GM21526 (cell line): ENCODE measurements around the gene PCDHGA3.
"Not testable (repeated sequence)": the region's sequence is repeated elsewhere in the genome, so short reads cannot be mapped to it uniquely, and the experiment has no call there.

Source experiments
- ATAC-seq: cut with Tn5 transposase; IDR thresholded peaks from one replicate; pipeline ENCODE4 v1.9.1; 2021; ENCODE audit warnings: moderate library complexity; ENCODE audit not compliant: unreplicated experiment, low FRiP score

PCDHGA3 gene

DNA sequence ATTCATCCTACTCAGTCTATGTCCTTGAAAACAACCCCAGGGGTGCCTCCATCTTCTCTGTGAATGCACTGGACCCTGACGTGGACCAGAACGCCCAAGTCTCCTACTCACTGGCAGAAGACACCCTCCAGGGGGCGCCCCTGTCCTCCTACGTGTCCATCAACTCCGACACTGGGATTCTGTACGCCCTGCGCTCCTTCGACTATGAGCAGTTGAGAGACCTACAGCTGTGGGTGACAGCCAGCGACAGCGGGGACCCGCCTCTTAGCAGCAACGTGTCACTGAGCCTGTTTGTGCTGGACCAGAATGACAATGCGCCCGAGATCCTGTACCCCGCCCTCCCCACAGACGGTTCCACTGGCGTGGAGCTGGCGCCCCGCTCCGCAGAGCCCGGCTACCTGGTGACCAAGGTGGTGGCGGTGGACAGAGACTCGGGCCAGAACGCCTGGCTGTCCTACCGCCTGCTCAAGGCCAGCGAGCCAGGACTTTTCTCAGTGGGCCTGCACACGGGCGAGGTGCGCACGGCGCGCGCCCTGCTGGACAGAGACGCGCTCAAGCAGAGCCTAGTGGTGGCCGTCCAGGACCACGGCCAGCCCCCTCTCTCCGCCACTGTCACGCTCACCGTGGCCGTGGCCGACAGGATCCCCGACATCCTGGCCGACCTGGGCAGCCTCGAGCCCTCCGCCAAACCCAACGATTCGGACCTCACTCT lies 32.0 kb downstream of the PCDHGA3 start:
- not testable (repeated sequence) for ATAC-seq

GRCh38 chr5:141382469-141383294 lies 39.1 kb downstream of the PCDHGA3 start, which contains the start of gene PCDHGA7:
TSS of gene PCDHGA7 (plus strand) at chr5:141382742. CDS start at chr5:141382900, 158 bp downstream.
- ATAC-seq: no peak

- no peak for ATAC-seq
Measured at GRCh38 chr5:141383345-141383744, 39.7 kb downstream of the PCDHGA3 start.

GRCh38 chr5:141384471-141385267 lies 41.0 kb downstream of the PCDHGA3 start:
- no peak for ATAC-seq

DNA sequence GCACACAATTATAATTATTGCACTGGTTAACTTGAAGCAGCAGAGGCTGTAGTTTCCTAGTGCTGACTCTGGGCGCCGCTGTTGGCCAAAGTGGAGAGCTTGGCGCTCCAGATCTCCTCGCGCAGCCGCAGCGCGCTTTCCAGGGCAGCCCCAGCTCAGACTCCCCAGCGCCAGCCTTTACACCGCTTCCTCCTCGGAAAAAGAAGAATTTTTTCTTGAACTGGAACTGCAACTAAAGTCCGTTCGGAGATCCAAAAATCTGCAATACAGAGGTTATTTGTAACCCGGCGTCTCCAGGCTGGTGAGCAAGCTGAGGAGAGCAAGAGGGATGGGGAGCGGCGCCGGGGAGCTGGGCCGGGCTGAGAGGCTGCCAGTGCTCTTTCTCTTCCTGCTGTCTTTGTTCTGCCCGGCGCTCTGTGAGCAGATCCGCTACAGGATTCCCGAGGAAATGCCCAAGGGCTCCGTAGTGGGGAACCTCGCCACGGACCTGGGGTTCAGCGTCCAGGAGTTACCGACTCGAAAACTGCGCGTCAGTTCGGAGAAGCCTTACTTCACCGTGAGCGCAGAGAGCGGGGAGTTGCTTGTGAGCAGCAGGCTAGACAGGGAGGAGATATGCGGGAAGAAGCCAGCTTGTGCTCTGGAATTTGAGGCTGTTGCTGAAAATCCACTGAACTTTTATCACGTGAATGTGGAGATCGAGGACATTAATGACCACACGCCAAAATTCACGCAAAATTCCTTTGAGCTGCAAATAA lies 44.1 kb downstream of the PCDHGA3 start, which contains the start of gene PCDHGB4:
Gene PCDHGB4, plus strand, starts transcription at position 142 of the 755 bp plus-strand sequence. Its CDS starts 187 bp downstream, at position 329.
- ATAC-seq: peak; percentile 97

DNA sequence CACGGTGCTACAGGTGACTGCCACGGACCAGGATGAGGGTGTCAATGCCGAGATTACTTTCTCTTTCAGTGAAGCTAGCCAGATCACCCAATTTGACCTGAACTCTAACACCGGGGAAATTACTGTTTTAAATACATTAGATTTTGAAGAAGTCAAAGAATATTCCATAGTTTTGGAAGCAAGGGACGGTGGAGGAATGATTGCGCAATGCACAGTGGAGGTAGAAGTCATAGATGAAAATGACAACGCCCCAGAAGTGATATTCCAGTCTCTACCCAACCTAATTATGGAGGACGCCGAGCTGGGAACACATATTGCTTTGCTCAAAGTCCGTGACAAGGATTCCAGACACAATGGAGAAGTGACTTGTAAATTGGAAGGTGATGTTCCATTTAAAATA lies 45.0 kb downstream of the PCDHGA3 start:
- ATAC-seq: no peak

DNA sequence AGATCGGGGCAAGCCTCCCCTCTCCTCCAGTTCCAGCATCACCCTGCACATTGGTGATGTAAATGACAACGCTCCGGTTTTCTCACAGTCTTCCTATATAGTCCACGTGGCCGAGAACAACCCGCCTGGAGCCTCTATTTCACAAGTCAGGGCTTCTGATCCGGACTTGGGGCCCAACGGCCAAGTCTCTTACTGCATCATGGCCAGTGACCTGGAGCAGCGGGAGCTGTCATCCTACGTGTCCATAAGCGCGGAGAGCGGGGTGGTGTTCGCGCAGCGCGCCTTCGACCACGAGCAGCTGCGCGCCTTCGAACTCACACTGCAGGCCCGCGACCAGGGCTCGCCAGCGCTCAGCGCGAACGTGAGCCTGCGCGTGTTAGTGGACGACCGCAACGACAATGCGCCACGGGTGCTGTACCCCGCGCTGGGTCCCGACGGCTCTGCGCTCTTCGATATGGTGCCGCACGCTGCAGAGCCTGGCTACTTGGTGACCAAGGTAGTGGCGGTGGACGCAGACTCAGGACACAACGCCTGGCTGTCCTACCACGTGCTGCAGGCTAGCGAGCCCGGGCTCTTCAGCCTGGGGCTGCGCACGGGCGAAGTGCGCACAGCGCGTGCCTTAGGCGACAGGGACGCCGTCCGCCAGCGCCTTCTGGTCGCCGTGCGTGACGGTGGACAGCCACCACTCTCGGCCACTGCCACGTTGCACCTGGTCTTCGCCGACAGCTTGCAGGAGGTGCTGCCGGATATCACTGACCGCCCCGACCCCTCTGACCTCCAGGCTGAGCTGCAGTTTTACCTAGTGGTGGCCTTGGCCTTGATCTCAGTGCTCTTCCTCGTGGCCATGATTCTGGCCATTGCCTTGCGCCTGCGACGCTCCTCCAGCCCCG lies 45.8 kb downstream of the PCDHGA3 start:
- no peak for ATAC-seq

DNA sequence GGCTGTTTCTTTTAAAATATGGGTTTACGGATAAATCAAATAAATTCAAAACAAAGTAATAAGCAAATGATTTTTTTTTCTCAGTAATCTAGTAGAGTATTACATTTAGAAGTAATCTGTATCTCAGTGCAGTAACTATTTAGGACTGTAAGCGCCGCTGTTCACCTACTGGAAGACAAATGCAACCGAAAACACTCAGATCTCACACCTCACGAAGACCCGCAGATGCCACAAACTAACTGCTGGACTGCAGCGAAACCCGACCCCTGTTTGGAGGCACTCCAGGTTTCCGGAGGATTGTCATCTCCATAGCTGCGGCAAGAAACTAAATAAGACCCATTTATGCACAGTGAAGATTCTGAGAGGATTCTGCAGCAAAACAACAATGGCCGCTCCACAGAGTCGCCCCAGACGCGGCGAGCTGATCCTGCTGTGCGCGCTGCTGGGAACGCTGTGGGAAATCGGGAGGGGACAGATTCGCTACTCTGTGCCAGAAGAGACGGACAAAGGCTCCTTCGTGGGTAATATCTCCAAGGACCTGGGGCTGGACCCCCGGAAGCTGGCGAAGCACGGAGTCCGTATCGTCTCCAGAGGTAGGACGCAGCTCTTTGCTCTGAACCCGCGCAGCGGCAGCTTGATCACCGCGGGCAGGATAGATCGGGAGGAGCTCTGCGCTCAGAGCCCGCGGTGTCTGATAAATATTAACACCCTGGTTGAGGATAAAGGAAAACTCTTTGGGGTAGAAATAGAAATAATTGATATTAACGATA lies 49.0 kb downstream of the PCDHGA3 start, which contains the start of gene PCDHGA8:
Gene PCDHGA8, plus strand, starts transcription at position 205 of the 770 bp plus-strand sequence. Its CDS starts 181 bp downstream, at position 386.
- ATAC-seq: no peak

GRCh38 chr5:141393267-141393666 lies 49.6 kb downstream of the PCDHGA3 start:
- ATAC-seq: no peak

DNA sequence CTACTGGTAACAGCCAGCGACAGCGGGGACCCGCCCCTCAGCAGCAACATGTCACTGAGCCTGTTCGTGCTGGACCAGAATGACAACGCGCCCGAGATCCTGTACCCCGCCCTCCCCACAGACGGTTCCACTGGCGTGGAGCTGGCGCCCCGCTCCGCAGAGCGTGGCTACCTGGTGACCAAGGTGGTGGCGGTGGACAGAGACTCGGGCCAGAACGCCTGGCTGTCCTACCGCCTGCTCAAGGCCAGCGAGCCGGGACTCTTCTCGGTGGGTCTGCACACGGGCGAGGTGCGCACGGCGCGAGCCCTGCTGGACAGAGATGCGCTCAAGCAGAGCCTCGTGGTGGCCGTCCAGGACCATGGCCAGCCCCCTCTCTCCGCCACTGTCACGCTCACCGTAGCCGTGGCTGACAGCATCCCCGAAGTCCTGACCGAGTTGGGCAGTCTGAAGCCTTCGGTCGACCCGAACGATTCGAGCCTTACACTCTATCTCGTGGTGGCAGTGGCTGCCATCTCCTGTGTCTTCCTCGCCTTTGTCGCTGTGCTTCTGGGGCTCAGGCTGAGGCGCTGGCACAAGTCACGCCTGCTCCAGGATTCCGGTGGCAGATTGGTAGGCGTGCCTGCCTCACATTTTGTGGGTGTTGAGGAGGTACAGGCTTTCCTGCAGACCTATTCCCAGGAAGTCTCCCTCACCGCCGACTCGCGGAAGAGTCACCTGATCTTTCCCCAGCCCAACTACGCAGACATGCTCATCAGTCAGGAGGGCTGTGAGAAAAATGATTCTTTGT lies 51.0 kb downstream of the PCDHGA3 start:
- not testable (repeated sequence) for ATAC-seq
